ENCODE results near the gene GRWD1.
A peak's percentile ranks its signal among the peaks of the same experiment; 100 is the strongest.

Gene GRWD1

GRCh38 chr19:48502350-48503018, 56.7 kb downstream of the GRWD1 start:
- TF ChIP-seq CTCF (conservative IDR thresholded peaks at IDR 0.05; ENCODE audit: low read length): no peak

GRCh38 chr19:48506138-48506733, 60.5 kb downstream of the GRWD1 start:
- peak; percentile 64 for TF ChIP-seq CTCF (conservative IDR thresholded peaks at IDR 0.05; ENCODE audit: low read length)
- peak; percentile 56 for DNase-seq (ENCODE audit: low read depth)

More at GRCh38 chr19:48502350-48503018, 56.7 kb downstream of the GRWD1 start:
- no peak overlapping the region for H3K4me3 ChIP-seq (ENCODE audit: low read length)
- no peak for DNase-seq (ENCODE audit: low read depth)

More at GRCh38 chr19:48506138-48506733, 60.5 kb downstream of the GRWD1 start:
- no peak overlapping the region for H3K4me3 ChIP-seq (ENCODE audit: low read length)
